SK-N-SH (cell line): ENCODE results near the gene TMEM214.

ENCODE experiments used
- FOXM1 ChIP-seq: IDR thresholded peaks from 2 replicates; pipeline ENCODE4 v1.4.0; 2012; ENCODE audit warnings: low read depth, mild to moderate bottlenecking
- GABPA ChIP-seq: IDR thresholded peaks from 2 replicates; pipeline ENCODE4 v1.4.0; 2012; ENCODE audit warnings: low read depth, mild to moderate bottlenecking
- GATA2 ChIP-seq: sonication (generic); formaldehyde crosslinking; IDR thresholded peaks from 2 replicates; pipeline ENCODE4 v1.5.0; 2020; ENCODE audit warnings: mild to moderate bottlenecking, missing genetic modification reagents
- NFIC ChIP-seq: IDR thresholded peaks from 2 replicates; pipeline ENCODE4 v1.4.0; 2012; ENCODE audit warnings: borderline replicate concordance
- NRF1 ChIP-seq: IDR thresholded peaks from 2 replicates; pipeline ENCODE4 v1.6.1; 2012; ENCODE audit warnings: low read depth, mild to moderate bottlenecking, low read length
- RCOR1 ChIP-seq: fragments of 150-350 bp; IDR thresholded peaks from 2 replicates; pipeline ENCODE4 v1.6.1; 2017; ENCODE audit warnings: antibody characterized with exemption, low read length
- SMC3 ChIP-seq: IDR thresholded peaks from 2 replicates; pipeline ENCODE4 v1.6.1; 2012; ENCODE audit warnings: low read depth, low read length, improper control_type of control experiment
- TCF12 ChIP-seq: IDR thresholded peaks from 2 replicates; pipeline ENCODE4 v1.4.0; 2012
- YY1 ChIP-seq: IDR thresholded peaks from 2 replicates; pipeline ENCODE4 v1.4.0; 2012; ENCODE audit warnings: low read depth, mild to moderate bottlenecking
- TF ChIP-seq, protein P1 (sequence below): fragments of 200-600 bp; sonication (generic); IDR thresholded peaks from 2 replicates; pipeline ENCODE4 v1.6.1; 2017; ENCODE audit warnings: antibody characterized with exemption, mild to moderate bottlenecking, moderate library complexity
- TF ChIP-seq, protein P2 (sequence below): IDR thresholded peaks from 2 replicates; pipeline ENCODE4 v1.4.0; 2012; ENCODE audit warnings: low read depth, borderline replicate concordance
- TF ChIP-seq, protein P3 (sequence below): fragments of 150-350 bp; IDR thresholded peaks from 2 replicates; pipeline ENCODE4 v1.6.1; 2017; ENCODE audit warnings: antibody characterized with exemption, low read length, low read depth, borderline replicate concordance

DNA sequence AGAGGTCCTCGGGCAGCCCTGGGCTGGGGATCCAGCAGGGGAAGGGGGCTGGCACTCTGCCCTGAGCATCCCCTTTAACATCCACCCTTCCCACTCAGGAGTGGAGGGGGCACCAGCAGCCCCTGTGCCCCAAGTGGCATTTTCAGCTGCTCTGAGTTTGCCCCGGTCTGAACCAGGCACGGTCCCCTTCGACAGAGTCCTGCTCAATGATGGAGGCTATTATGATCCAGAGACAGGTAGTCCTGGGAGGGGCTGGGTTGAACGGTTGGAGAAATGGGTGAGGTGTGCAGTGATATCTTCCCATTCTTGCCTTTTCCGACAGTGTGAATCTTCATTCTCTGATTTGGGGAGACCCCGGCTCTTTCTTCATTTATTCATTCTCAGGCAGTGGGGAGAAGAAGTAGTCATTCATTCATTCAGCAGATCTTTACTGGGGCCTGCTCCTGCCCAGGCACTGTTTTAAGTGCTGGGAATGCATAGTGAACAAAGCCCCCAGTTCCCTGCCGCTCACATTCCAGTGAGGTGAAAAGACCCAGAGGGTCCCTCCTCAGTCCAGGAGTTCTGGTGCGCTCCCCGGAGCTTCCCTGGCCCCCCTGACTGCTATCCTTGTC, 52.4 kb downstream of the TMEM214 start:
- TF ChIP-seq, protein P1, sequence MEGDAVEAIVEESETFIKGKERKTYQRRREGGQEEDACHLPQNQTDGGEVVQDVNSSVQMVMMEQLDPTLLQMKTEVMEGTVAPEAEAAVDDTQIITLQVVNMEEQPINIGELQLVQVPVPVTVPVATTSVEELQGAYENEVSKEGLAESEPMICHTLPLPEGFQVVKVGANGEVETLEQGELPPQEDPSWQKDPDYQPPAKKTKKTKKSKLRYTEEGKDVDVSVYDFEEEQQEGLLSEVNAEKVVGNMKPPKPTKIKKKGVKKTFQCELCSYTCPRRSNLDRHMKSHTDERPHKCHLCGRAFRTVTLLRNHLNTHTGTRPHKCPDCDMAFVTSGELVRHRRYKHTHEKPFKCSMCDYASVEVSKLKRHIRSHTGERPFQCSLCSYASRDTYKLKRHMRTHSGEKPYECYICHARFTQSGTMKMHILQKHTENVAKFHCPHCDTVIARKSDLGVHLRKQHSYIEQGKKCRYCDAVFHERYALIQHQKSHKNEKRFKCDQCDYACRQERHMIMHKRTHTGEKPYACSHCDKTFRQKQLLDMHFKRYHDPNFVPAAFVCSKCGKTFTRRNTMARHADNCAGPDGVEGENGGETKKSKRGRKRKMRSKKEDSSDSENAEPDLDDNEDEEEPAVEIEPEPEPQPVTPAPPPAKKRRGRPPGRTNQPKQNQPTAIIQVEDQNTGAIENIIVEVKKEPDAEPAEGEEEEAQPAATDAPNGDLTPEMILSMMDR = no peak
- TF ChIP-seq GATA2 (CRISPR knock-in tag) (no peak), TCF12 (no peak), RCOR1 (no peak), NFIC (no peak), NRF1 (no peak), YY1 (no peak), SMC3 (no peak), FOXM1 (no peak), GABPA (no peak)
- TF ChIP-seq, protein P2, sequence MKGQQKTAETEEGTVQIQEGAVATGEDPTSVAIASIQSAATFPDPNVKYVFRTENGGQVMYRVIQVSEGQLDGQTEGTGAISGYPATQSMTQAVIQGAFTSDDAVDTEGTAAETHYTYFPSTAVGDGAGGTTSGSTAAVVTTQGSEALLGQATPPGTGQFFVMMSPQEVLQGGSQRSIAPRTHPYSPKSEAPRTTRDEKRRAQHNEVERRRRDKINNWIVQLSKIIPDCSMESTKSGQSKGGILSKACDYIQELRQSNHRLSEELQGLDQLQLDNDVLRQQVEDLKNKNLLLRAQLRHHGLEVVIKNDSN = no peak
- TF ChIP-seq, protein P3, sequence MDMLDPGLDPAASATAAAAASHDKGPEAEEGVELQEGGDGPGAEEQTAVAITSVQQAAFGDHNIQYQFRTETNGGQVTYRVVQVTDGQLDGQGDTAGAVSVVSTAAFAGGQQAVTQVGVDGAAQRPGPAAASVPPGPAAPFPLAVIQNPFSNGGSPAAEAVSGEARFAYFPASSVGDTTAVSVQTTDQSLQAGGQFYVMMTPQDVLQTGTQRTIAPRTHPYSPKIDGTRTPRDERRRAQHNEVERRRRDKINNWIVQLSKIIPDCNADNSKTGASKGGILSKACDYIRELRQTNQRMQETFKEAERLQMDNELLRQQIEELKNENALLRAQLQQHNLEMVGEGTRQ = no peak
